HepG2 (cell line): ENCODE results near the gene LCORL. TPM values are rescaled to one million over a fixed set of nuclear protein-coding genes. Genes with fewer than 3 reads are reported as not detected.
A peak's percentile ranks its signal among the peaks of the same experiment; 100 is the strongest.

Source experiments
- AFF4 ChIP-seq: sonication (generic); formaldehyde crosslinking; IDR thresholded peaks from 2 replicates; pipeline ENCODE4 v1.4.0; 2020; ENCODE audit warnings: missing genetic modification reagents
- ARID4A ChIP-seq: sonication (generic); formaldehyde crosslinking; IDR thresholded peaks from 2 replicates; pipeline ENCODE4 v1.5.0; 2020; ENCODE audit warnings: mild to moderate bottlenecking, missing genetic modification reagents, borderline replicate concordance
- ATF7-NPFF ChIP-seq: sonication (generic); formaldehyde crosslinking; IDR thresholded peaks from 2 replicates; pipeline ENCODE4 v1.8.1; 2023; ENCODE audit warnings: mild to moderate bottlenecking, low read depth, missing genetic modification reagents, moderate library complexity
- CHCHD3 ChIP-seq: sonication (generic); formaldehyde crosslinking; IDR thresholded peaks from 2 replicates; pipeline ENCODE4 v1.8.0; 2022; ENCODE audit warnings: mild to moderate bottlenecking, missing genetic modification reagents, moderate library complexity
- ELF3 ChIP-seq: IDR thresholded peaks from 2 replicates; pipeline ENCODE4 v1.6.1; 2016; ENCODE audit warnings: missing genetic modification reagents, missing compliant biosample characterization
- HNF4A ChIP-seq: sonication (generic); formaldehyde crosslinking; IDR thresholded peaks from 2 replicates; pipeline ENCODE4 v1.4.0; 2020; ENCODE audit warnings: missing genetic modification reagents
- KDM1A ChIP-seq: IDR thresholded peaks from 2 replicates; pipeline ENCODE4 v1.6.1; 2016; ENCODE audit warnings: missing compliant biosample characterization
- NR2C2 ChIP-seq: sonication (generic); formaldehyde crosslinking; IDR thresholded peaks from 2 replicates; pipeline ENCODE4 v1.4.0; 2020; ENCODE audit warnings: missing genetic modification reagents, mild to moderate bottlenecking, moderate library complexity, borderline replicate concordance
- PHF8 ChIP-seq: sonication (generic); formaldehyde crosslinking; IDR thresholded peaks from 2 replicates; pipeline ENCODE4 v1.5.0; 2020; ENCODE audit warnings: missing genetic modification reagents
- RFXAP ChIP-seq: sonication (generic); formaldehyde crosslinking; IDR thresholded peaks from 2 replicates; pipeline ENCODE4 v1.4.0; 2020; ENCODE audit warnings: missing genetic modification reagents, borderline replicate concordance
- TIGD3 ChIP-seq: sonication (generic); formaldehyde crosslinking; IDR thresholded peaks from 2 replicates; pipeline ENCODE4 v1.5.1; 2020; ENCODE audit warnings: mild to moderate bottlenecking, missing genetic modification reagents, borderline replicate concordance
- ZBTB38 ChIP-seq: sonication (generic); formaldehyde crosslinking; IDR thresholded peaks from 2 replicates; pipeline ENCODE4 v1.5.1; 2020; ENCODE audit warnings: mild to moderate bottlenecking, missing genetic modification reagents
- ZNF205 ChIP-seq: IDR thresholded peaks from 2 replicates; pipeline ENCODE4 v1.6.1; 2018; ENCODE audit warnings: missing biosample characterization, missing genetic modification reagents
- ZNF207 ChIP-seq: fragments of 450-650 bp; IDR thresholded peaks from 2 replicates; pipeline ENCODE4 v1.6.1; 2016; ENCODE audit warnings: antibody characterized with exemption, borderline replicate concordance
- ZNF501 ChIP-seq: sonication (generic); formaldehyde crosslinking; IDR thresholded peaks from 2 replicates; pipeline ENCODE4 v1.5.1; 2020; ENCODE audit warnings: mild to moderate bottlenecking, moderate library complexity, missing genetic modification reagents
- ZNF7 ChIP-seq: IDR thresholded peaks from 2 replicates; pipeline ENCODE4 v1.6.1; 2016; ENCODE audit warnings: missing biosample characterization, missing genetic modification reagents
- ZNF781 ChIP-seq: sonication (generic); formaldehyde crosslinking; IDR thresholded peaks from 2 replicates; pipeline ENCODE4 v1.5.1; 2020; ENCODE audit warnings: borderline replicate concordance, mild to moderate bottlenecking, missing genetic modification reagents; ENCODE audit errors: not compliant biosample characterization
- ZNF792 ChIP-seq: IDR thresholded peaks from 2 replicates; pipeline ENCODE4 v1.6.1; 2016
- ZNF883 ChIP-seq: sonication (generic); formaldehyde crosslinking; IDR thresholded peaks from 2 replicates; pipeline ENCODE4 v1.5.1; 2020; ENCODE audit warnings: mild to moderate bottlenecking, missing genetic modification reagents; ENCODE audit errors: not compliant biosample characterization
- ZSCAN9 ChIP-seq: IDR thresholded peaks from 2 replicates; pipeline ENCODE4 v1.6.1; 2016; ENCODE audit warnings: borderline replicate concordance
- ZZZ3 ChIP-seq: sonication (generic); formaldehyde crosslinking; IDR thresholded peaks from 2 replicates; pipeline ENCODE4 v1.4.0; 2020; ENCODE audit warnings: missing genetic modification reagents, mild to moderate bottlenecking, borderline replicate concordance
- polyA plus RNA-seq, 8 experiments: library from polyadenylated mRNA; depleted of rRNA in 3 of 8; stranded (reverse) in 7 of 8; unstranded in 1 of 8; fragments of >200 nt; fragmentation: Illumina TruSeq in 4 of 8; extraction: Trizol in 4 of 8; gene quantifications; 2 replicates each; pipeline versions ENCODE4 v1.2.1 to v1.2.3, GENCODE V29; 2011 to 2016; ENCODE audit warnings: low read depth in 4 of 8, missing spikeins in 1 of 8, mixed read lengths in 1 of 8; ENCODE audit not compliant: insufficient read depth in 1 of 8
- total RNA-seq, 5 experiments: library from RNA; depleted of rRNA; stranded (reverse); fragments of >200 nt; fragmentation: Illumina TruSeq; extraction: Trizol; gene quantifications; 2 replicates each; pipeline ENCODE4 v1.2.3, GENCODE V29; 2016; ENCODE audit warnings: low read depth in 1 of 5

LCORL gene
- total and polyA plus RNA-seq, 2 of the 13 experiments (the other 11 are each of a cell fraction or from before 2014, with no cell fraction given): 5.3 to 14.5 TPM

GRCh38 chr4:18021720-18022571, at the start of gene LCORL (continued):
- no peak for TF ChIP-seq ZNF205 (CRISPR knock-in tag)
- no peak for TF ChIP-seq TIGD3 (CRISPR knock-in tag)
- no peak; the same call in 1 of the 2 replicates for TF ChIP-seq ZSCAN9 (CRISPR knock-in tag)
- no peak for TF ChIP-seq ATF7-NPFF (CRISPR knock-in tag)
- no peak for TF ChIP-seq ZNF781 (CRISPR knock-in tag)
- no peak; the same call in 1 of the 2 replicates for TF ChIP-seq ZZZ3 (CRISPR knock-in tag)
- peak; percentile 36; the same call in 1 of the 2 replicates for TF ChIP-seq PHF8 (CRISPR knock-in tag)
- peak; percentile 82 for TF ChIP-seq ARID4A (CRISPR knock-in tag)
- no peak for TF ChIP-seq ZNF7
- TF ChIP-seq RFXAP (CRISPR knock-in tag): 0 out of 2 replicates have a peak, but pooled peaks have one; percentile 25
- no peak for TF ChIP-seq ZNF207
- 0 out of 2 replicates have a peak, but pooled peaks have one; percentile 48 for TF ChIP-seq ZNF792 (CRISPR knock-in tag)
- no peak for TF ChIP-seq AFF4
- peak; percentile 50 for TF ChIP-seq ELF3 (CRISPR knock-in tag)
- TF ChIP-seq ZBTB38 (CRISPR knock-in tag): 0 out of 2 replicates have a peak, but pooled peaks have one; percentile 9
- peak; percentile 91 for TF ChIP-seq NR2C2 (CRISPR knock-in tag)
- TF ChIP-seq KDM1A (CRISPR knock-in tag): no peak
- TF ChIP-seq ZNF883 (CRISPR knock-in tag): no peak
- TF ChIP-seq ZNF501: peak; percentile 87
- no peak; the same call in 1 of the 2 replicates for TF ChIP-seq HNF4A
- no peak for TF ChIP-seq CHCHD3 (CRISPR knock-in tag)
